Neutrophil (primary cell): ENCODE results near the gene ALPL.

ENCODE experiments used
- H3K27ac ChIP-seq: fragments of 200-600 bp; sonication (generic); 2 replicates; pipeline ENCODE4 v1.5.1; 2016; ENCODE audit warnings: mild to moderate bottlenecking, moderate library complexity
- H3K27me3 ChIP-seq: fragments of 200-600 bp; sonication (generic); 2 replicates; pipeline ENCODE4 v1.6.0; 2016; ENCODE audit warnings: mild to moderate bottlenecking
- H3K36me3 ChIP-seq: fragments of 200-600 bp; sonication (generic); 2 replicates; pipeline ENCODE4 v1.5.1; 2017
- H3K4me1 ChIP-seq, 2 experiments: fragments of 200-600 bp in 1 of 2; sonication (generic) in 1 of 2; 1 replicate in 1 of 2; 2 replicates in 1 of 2; pipeline versions ENCODE4 v1.5.1 to v1.6.1; 2013 to 2016; ENCODE audit warnings: low read depth in 1 of 2, low read length in 1 of 2, mild to moderate bottlenecking in 1 of 2, moderate library complexity in 1 of 2; ENCODE audit not compliant: control insufficient read depth in 1 of 2, insufficient read depth in 1 of 2
- H3K4me3 ChIP-seq, 2 experiments: fragments of 200-600 bp in 1 of 2; sonication (generic) in 1 of 2; 1 replicate in 1 of 2; 2 replicates in 1 of 2; pipeline ENCODE4 v1.5.1; 2013 to 2016; ENCODE audit warnings: low read depth in 1 of 2, low read length in 1 of 2, mild to moderate bottlenecking in 1 of 2, moderate library complexity in 1 of 2
- H3K9me3 ChIP-seq: fragments of 200-600 bp; sonication (generic); 2 replicates; pipeline ENCODE4 v1.5.1; 2016
- CTCF ChIP-seq: fragments of 200-600 bp; sonication (generic); IDR thresholded peaks from 2 replicates; pipeline ENCODE4 v1.5.1; 2016; ENCODE audit warnings: antibody characterized with exemption

The ALPL gene

GRCh38 chr1:21584096-21584495, 74.9 kb downstream of the ALPL start:
- Histone ChIP-seq H3K27me3 (no peaks in the 10 kb centered on the region), H3K9me3 (no peaks in the 10 kb centered on the region), H3K4me3 (peak overlapping the region; percentile 15 to 48), H3K4me1 (peaks cover 85 to 92% of the 10 kb centered on the region in 2 experiments), H3K36me3 (no peaks in the 10 kb centered on the region), H3K27ac (peak overlapping the region; percentile 95)
- no peak for TF ChIP-seq CTCF

- H3K4me3 ChIP-seq: no peak overlapping the region
- no peak for TF ChIP-seq CTCF
- H3K9me3 ChIP-seq: no peaks in the 10 kb centered on the region
- H3K27ac ChIP-seq: peak overlapping the region; percentile 95
- peaks cover 86 to 94% of the 10 kb centered on the region in 2 experiments for H3K4me1 ChIP-seq
- no peaks in the 10 kb centered on the region for H3K27me3 ChIP-seq
- no peaks in the 10 kb centered on the region for H3K36me3 ChIP-seq
Measured at GRCh38 chr1:21585037-21585436, 75.8 kb downstream of the ALPL start.

GRCh38 chr1:21586222-21586621, 77.0 kb downstream of the ALPL start:
- Histone ChIP-seq H3K9me3 (no peaks in the 10 kb centered on the region), H3K27ac (peak overlapping the region; percentile 51), H3K36me3 (no peaks in the 10 kb centered on the region), H3K27me3 (no peaks in the 10 kb centered on the region), H3K4me1 (peaks cover 90 to 96% of the 10 kb centered on the region in 2 experiments), H3K4me3 (no peak overlapping the region)
- TF ChIP-seq CTCF: no peak

GRCh38 chr1:21586846-21587601, 77.8 kb downstream of the ALPL start:
- no peak for TF ChIP-seq CTCF
- peak overlapping the region; percentile 51 for H3K27ac ChIP-seq
- H3K27me3 ChIP-seq: no peaks in the 10 kb centered on the region
- no peaks in the 10 kb centered on the region for H3K9me3 ChIP-seq
- H3K4me1 ChIP-seq: peaks cover 90 to 96% of the 10 kb centered on the region in 2 experiments
- H3K4me3 ChIP-seq: no peak overlapping the region
- no peaks in the 10 kb centered on the region for H3K36me3 ChIP-seq

- peaks cover 90 to 92% of the 10 kb centered on the region in 2 experiments for H3K4me1 ChIP-seq
- no peaks in the 10 kb centered on the region for H3K9me3 ChIP-seq
- H3K27me3 ChIP-seq: no peaks in the 10 kb centered on the region
- H3K36me3 ChIP-seq: no peaks in the 10 kb centered on the region
- peak overlapping the region; percentile 39 for H3K27ac ChIP-seq
- no peak overlapping the region for H3K4me3 ChIP-seq
- no peak for TF ChIP-seq CTCF
Measured at GRCh38 chr1:21587602-21587953, 78.4 kb downstream of the ALPL start.
